ENCODE data around the gene SPACA7.

The SPACA7 gene

GRCh38 chr13:112448621-112449544 is 72.7 kb downstream of the SPACA7 start:
- Histone ChIP-seq H4K20me1 (ENCODE audit: insufficient read depth) (no peaks in the 10 kb centered on the region), H3K27me3 (ENCODE audit: insufficient read depth, low read depth) (peaks cover 8% of the 10 kb centered on the region), H3K4me2 (no peak overlapping the region), H3K36me3 (ENCODE audit: insufficient read depth) (no peaks in the 10 kb centered on the region), H3K79me2 (ENCODE audit: insufficient read depth, low read depth) (no peaks in the 10 kb centered on the region), H2AFZ (ENCODE audit: low read depth) (no peak overlapping the region), H3K27ac (no peak overlapping the region), H3K9ac (no peak overlapping the region), H3K4me3 (IDR thresholded peaks at IDR 0.05; ENCODE audit: insufficient read depth, low read depth, low read length) (no peak overlapping the region), H3K4me1 (ENCODE audit: low read depth, poor library complexity, severe bottlenecking) (no peaks in the 10 kb centered on the region)
- no peak for TF ChIP-seq CTCF (conservative IDR thresholded peaks at IDR 0.05; ENCODE audit: low read depth, low read length)

GRCh38 chr13:112449545-112449930 is 73.4 kb downstream of the SPACA7 start:
- Histone ChIP-seq H3K4me3 (IDR thresholded peaks at IDR 0.05; ENCODE audit: insufficient read depth, low read depth, low read length) (no peak overlapping the region), H4K20me1 (ENCODE audit: insufficient read depth) (no peaks in the 10 kb centered on the region), H3K4me1 (ENCODE audit: low read depth, poor library complexity, severe bottlenecking) (no peaks in the 10 kb centered on the region), H3K9ac (no peak overlapping the region), H3K79me2 (ENCODE audit: insufficient read depth, low read depth) (no peaks in the 10 kb centered on the region), H3K4me2 (no peak overlapping the region), H3K36me3 (ENCODE audit: insufficient read depth) (no peaks in the 10 kb centered on the region), H2AFZ (ENCODE audit: low read depth) (no peak overlapping the region), H3K27ac (no peak overlapping the region), H3K27me3 (ENCODE audit: insufficient read depth, low read depth) (peaks cover 8% of the 10 kb centered on the region)
- no peak for TF ChIP-seq CTCF (conservative IDR thresholded peaks at IDR 0.05; ENCODE audit: low read depth, low read length)

- Histone ChIP-seq H2AFZ (ENCODE audit: low read depth) (no peak overlapping the region), H3K4me3 (IDR thresholded peaks at IDR 0.05; ENCODE audit: insufficient read depth, low read depth, low read length) (no peak overlapping the region), H3K9ac (no peak overlapping the region), H3K36me3 (ENCODE audit: insufficient read depth) (no peaks in the 10 kb centered on the region), H3K79me2 (ENCODE audit: insufficient read depth, low read depth) (no peaks in the 10 kb centered on the region), H4K20me1 (ENCODE audit: insufficient read depth) (no peaks in the 10 kb centered on the region), H3K4me1 (ENCODE audit: low read depth, poor library complexity, severe bottlenecking) (no peaks in the 10 kb centered on the region), H3K27ac (no peak overlapping the region), H3K27me3 (ENCODE audit: insufficient read depth, low read depth) (peaks cover 8% of the 10 kb centered on the region), H3K4me2 (no peak overlapping the region)
- no peak for TF ChIP-seq CTCF (conservative IDR thresholded peaks at IDR 0.05; ENCODE audit: low read depth, low read length)
Observed at GRCh38 chr13:112450118-112450903, 74.2 kb downstream of the SPACA7 start.

- Histone ChIP-seq H4K20me1 (ENCODE audit: insufficient read depth) (no peaks in the 10 kb centered on the region), H3K36me3 (ENCODE audit: insufficient read depth) (no peaks in the 10 kb centered on the region), H3K4me3 (IDR thresholded peaks at IDR 0.05; ENCODE audit: insufficient read depth, low read depth, low read length) (no peak overlapping the region), H3K4me2 (no peak overlapping the region), H3K9ac (no peak overlapping the region), H3K79me2 (ENCODE audit: insufficient read depth, low read depth) (no peaks in the 10 kb centered on the region), H2AFZ (ENCODE audit: low read depth) (no peak overlapping the region), H3K27ac (no peak overlapping the region), H3K27me3 (ENCODE audit: insufficient read depth, low read depth) (peaks cover 8% of the 10 kb centered on the region), H3K4me1 (ENCODE audit: low read depth, poor library complexity, severe bottlenecking) (no peaks in the 10 kb centered on the region)
- TF ChIP-seq CTCF (conservative IDR thresholded peaks at IDR 0.05; ENCODE audit: low read depth, low read length) = no peak
Observed at GRCh38 chr13:112450904-112451240, 74.7 kb downstream of the SPACA7 start.

Measured in KMS-11 (cell line).